ENCODE data around the gene ZNF438.
A peak's percentile ranks its signal among the peaks of the same experiment; 100 is the strongest.
"Not testable (repeated sequence)": the region's sequence is repeated elsewhere in the genome, so short reads cannot be mapped to it uniquely, and the experiment has no call there.

ZNF438 gene

GRCh38 chr10:30931094-30931493, 100.6 kb downstream of the ZNF438 start:
- DNase-seq = no peak

DNA sequence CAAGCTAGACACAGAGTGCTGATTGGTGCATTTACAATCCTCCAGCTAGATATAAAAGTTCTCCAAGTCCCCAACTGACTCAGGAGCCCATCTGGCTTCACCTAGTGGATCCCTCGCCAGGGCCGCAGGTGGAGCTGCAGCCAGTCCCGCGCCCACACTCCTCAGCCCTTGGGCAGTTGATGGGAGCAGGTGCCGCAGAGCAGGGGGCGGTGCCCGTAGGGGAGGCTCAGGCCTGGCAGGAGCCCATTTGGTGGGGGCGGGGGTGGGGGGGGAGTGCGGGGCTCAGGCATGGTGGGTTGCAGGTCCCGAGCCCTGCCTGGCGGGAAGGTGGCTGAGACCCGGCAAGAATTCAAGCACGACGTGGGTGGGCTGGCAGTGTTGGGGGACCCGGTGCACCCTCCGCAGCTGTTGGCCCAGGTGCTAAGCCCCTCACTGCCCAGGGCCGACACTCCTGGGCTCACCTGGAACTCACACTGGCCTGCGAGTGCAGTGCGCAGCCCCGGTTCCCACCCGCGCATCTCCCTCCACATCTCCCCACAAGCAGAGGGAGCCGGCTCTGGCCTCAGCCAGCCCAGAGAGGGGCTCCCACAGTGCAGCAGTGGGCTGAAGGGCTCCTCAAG, 101.7 kb downstream of the ZNF438 start:
- DNase-seq = no peak

- DNase-seq = not testable (repeated sequence)
Measured at GRCh38 chr10:30929311-30929729, 102.3 kb downstream of the ZNF438 start.

- DNase-seq = no peak
Measured at GRCh38 chr10:30928742-30929141, 102.9 kb downstream of the ZNF438 start.

GRCh38 chr10:30918651-30919050, 113.0 kb downstream of the ZNF438 start:
- no peak for DNase-seq

DNA sequence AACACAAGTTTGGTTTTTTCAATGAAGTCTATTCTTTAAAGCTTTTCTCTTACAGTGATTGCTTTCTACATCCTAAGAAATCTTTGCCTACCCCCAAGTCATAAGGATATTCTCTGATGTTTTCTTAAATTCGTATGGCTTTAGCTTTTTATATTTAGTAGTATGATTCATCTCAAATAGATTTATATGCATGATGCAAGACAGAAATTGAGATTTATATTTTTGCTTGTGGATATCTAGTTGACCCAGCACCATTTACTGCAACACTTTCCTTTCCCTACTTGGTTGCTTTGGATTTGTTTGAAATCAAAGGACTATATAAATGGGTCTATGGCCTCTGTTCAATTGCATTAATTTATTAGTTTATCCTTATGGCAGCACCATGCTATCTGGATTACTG, 113.9 kb downstream of the ZNF438 start:
- DNase-seq = no peak

DNA sequence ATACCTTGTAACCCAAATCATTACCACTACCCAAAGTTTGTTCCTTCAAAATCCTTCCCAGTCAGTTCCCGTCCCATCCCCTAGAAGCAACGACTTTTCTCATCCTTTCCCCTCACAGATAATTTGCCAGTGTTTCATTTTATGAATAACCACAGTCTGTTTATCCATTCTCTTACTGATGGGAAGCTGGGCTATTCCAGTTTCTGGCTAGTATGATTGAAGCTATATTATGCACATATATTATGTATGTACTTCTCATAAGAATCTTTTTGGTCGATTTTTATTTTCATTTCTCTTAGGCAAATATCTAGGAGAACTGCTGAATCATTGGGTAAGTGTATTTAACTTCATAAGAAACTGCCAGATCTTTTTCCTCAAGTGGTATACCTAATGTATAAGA, 114.6 kb downstream of the ZNF438 start:
- DNase-seq = no peak

DNA sequence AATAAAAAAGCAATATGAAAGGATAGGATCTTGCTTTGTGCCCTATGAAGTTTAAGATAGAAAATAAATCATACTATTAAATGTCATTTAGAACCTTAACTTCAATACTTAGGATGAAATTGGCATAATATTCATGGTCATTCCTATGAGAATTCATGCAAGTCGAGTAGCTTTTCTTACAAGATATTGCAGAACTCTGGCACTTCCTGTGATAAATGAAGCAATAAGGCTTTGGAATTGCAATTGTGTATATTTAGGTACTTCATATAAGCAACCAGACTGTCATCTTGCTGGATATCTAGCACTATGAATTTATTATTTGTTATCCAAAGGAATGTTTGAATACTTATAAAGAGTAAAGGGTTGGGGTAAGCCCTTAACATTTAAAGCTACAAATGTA, 116.5 kb downstream of the ZNF438 start:
- DNase-seq = peak; percentile 65 to 66

DNA sequence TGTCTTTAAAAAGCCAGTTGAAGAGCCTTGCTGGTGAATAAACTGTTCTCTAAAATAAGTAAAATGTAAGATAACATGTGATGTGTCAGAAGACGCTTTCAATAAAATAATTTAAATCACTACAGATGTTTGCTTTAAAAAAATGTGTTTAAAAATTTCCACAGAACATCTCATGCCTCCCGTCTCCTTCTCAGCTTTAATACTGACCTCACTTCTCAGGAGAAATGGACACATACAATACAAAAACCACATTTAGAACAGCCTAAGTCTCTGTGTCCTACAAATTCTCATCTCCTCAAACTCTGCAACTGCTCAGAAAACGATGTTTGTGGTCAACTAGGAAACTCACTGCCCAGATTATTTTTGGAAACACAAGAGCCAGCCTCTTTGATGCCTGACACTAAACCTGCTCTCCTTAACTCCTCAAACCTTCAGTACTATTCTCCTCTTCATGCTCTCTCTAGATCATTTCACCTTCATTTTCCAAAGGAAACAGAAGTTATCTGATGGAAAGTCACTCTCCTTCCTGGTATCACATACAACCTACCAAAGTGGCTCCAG, 120.3 kb downstream of the ZNF438 start:
- no peak for DNase-seq

- no peak for DNase-seq
Measured at GRCh38 chr10:30903397-30904138, 128.1 kb downstream of the ZNF438 start.

GRCh38 chr10:30902621-30903396, 128.9 kb downstream of the ZNF438 start:
- no peak for DNase-seq

DNA sequence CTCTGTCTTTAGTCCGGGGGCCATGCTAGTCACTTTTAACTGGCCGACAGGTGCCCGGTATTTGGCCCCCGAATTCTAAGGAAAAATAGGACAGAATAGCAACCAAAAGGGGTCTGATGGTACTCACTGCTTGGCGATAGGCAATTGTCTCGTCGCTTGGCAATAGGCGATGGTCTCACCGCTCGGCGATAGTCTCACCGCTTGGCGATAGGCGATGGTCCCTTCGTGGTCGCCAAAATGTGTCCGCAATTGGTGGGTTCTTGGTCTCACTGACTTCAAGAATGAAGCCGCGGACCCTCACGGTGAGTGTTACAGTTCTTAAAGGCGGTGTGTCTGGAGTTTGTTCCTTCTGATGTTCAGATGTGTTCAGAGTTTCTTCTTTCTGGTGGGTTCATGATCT, 130.2 kb downstream of the ZNF438 start:
- not testable (repeated sequence) for DNase-seq

- DNase-seq = no peak
Measured at GRCh38 chr10:30898964-30899363, 132.7 kb downstream of the ZNF438 start.

GRCh38 chr10:30897547-30897946, 134.1 kb downstream of the ZNF438 start:
- DNase-seq = no peak

DNA sequence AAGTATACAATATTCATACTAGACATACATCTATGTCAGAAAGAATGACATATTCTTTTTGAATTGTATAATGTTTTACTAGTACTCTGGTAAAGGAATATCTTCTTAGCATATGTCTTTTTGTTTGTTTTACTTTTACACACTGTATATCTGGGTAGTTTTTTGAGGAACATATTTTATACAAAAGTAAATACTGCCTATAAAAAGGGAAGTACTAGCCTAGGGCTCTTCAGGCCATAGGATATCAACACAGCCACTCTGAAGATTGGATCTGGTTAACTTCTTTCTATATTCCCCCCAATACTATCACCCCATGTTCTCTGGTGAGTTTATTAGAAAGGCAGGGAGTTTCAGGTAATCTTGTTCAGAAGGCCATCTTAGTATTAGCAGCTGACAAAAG, 134.6 kb downstream of the ZNF438 start:
- DNase-seq = peak in 1 of 2 experiments; percentile 11

DNA sequence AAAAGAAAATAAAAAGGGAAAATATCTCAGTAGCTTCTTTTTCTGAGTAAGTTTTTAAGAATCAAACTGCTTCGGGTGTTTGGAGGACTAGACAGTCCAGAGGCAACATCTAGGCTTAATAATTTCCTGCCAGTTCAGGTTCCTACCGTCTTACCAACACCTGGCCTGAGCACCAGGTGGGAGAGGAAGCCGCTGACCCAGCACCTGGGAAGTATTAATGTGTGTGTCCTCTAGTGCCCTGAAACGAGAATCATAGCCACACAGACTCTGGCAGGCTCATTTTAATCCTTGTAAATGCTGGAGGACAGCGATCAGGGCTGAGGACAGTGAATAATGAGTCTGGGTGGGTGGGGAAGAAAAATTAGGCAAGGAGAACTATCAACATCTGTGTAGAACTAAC, 137.4 kb downstream of the ZNF438 start:
- DNase-seq = no peak

- no peak for DNase-seq
Measured at GRCh38 chr10:30893208-30893607, 138.5 kb downstream of the ZNF438 start.

GRCh38 chr10:30887839-30888238, 143.8 kb downstream of the ZNF438 start:
- no peak for DNase-seq

DNA sequence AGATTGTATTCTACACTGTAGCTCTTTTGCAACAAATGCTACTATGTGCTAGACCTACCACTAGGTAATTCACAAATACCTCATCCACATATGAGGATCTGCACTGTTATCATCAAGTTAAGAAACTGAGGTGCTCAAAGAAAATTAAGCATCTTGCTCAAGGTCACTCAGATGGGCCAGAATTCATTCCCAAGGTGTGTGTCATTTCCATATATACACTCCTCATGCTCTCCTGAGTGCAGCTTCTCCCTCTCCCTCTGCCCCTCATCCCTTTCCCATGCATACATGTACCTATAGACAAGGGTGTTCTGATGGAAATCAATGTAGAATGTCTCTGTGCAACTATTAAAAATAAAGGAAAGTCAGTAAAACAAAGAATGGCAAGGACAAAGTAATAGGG, 146.2 kb downstream of the ZNF438 start:
- DNase-seq = no peak

- no peak for DNase-seq
Measured at GRCh38 chr10:30883751-30884150, 147.9 kb downstream of the ZNF438 start.

- no peak for DNase-seq
Measured at GRCh38 chr10:30883116-30883515, 148.5 kb downstream of the ZNF438 start.

DNA sequence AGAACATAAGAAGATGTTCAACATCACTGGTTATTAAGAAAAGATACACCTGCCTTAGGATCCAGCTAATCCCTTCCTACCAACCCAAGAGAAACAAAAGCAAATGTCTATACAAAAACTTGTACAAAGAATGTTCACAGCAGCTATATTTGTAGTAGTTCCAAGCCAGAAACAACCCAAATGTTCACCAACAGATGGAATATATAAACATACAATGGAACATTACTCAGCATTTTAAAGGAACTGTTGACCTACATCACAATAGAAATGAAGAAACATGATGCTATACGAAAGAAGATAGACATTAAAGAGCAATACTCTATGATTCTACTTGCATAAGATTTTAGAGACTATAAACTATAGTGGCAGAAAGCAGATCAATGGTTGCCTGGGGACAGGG, 149.4 kb downstream of the ZNF438 start:
- DNase-seq = no peak

GRCh38 chr10:30878920-30879319, 152.7 kb downstream of the ZNF438 start:
- no peak for DNase-seq

DNA sequence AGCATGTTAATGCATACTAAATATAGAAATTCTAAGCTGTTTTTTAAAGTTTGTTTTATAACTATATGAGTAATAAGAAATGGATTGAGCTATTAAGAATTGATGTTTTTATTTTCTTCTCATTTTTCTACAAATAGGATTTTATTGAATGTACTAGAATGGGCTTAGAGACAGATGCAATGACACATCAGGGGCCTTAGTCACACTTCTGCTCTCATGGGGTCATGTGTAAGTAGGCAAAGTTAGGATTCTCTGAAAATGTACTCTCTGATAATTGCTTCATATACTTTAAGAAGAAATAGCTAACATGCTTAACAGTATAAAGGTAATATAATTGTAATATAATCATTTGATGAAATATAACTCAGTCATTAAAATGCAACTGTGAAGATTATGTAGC, 154.6 kb downstream of the ZNF438 start:
- DNase-seq = no peak

Data from AML-193 (cell line).